WTC11 (cell line): ENCODE results near the gene SLC25A51. TPM values are rescaled to one million over a fixed set of nuclear protein-coding genes. Genes with fewer than 3 reads are reported as not detected.

Experiments used
- ATAC-seq: fragments of 200-7000 bp; cut with Tn5 transposase; 2 replicates; pipeline ENCODE4 v1.10.0; 2021; ENCODE audit warnings: mild to moderate bottlenecking, moderate library complexity
- CTCF ChIA-PET: fragments of 300-600 bp; sonication (Branson Sonifier 250); formaldehyde crosslinking; loops from one replicate; lab custom pipeline; 2021; ENCODE audit warnings: antibody characterized with exemption; lab: Charles Lee
- POLR2A ChIA-PET: fragments of 350-600 bp; sonication (Branson Sonifier 250); formaldehyde crosslinking; loops from one replicate; lab custom pipeline; 2021; ENCODE audit warnings: antibody characterized with exemption; lab: Charles Lee
- DNase-seq: peaks from one replicate; pipeline ENCODE4 v3.0.0; 2021; ENCODE audit warnings: low spot score
- H3K27ac Mint-ChIP-seq: 2 replicates; pipeline ENCODE4 v1.8.0; 2021; ENCODE audit warnings: mixed read lengths
- H3K27me3 Mint-ChIP-seq: 2 replicates; pipeline ENCODE4 v1.8.0; 2021; ENCODE audit warnings: low read depth, mild to moderate bottlenecking, moderate library complexity, mixed read lengths
- H3K36me3 Mint-ChIP-seq: 2 replicates; pipeline ENCODE4 v1.8.0; 2021; ENCODE audit warnings: mixed read lengths
- H3K4me1 Mint-ChIP-seq: 2 replicates; pipeline ENCODE4 v1.8.0; 2022; ENCODE audit warnings: mixed read lengths
- H3K4me3 Mint-ChIP-seq: 2 replicates; pipeline ENCODE4 v1.8.0; 2021; ENCODE audit warnings: mild to moderate bottlenecking, moderate library complexity, mixed read lengths
- H3K9me3 Mint-ChIP-seq: 2 replicates; pipeline ENCODE4 v1.8.0; 2021; ENCODE audit warnings: mixed read lengths
- ATF1 ChIP-seq: sonication (generic); formaldehyde crosslinking; IDR thresholded peaks from 2 replicates; pipeline ENCODE4 v1.8.1; 2023; ENCODE audit warnings: mild to moderate bottlenecking, moderate library complexity, missing genetic modification reagents
- EMX1 ChIP-seq: fragments of 250-450 bp; sonication (Bioruptor Pico); IDR thresholded peaks from 2 replicates; pipeline ENCODE4 v1.8.0; 2021; ENCODE audit warnings: mild to moderate bottlenecking
- ESRRA ChIP-seq: sonication (generic); formaldehyde crosslinking; IDR thresholded peaks from 2 replicates; pipeline ENCODE4 v1.8.1; 2022; ENCODE audit warnings: mild to moderate bottlenecking, missing genetic modification reagents, borderline replicate concordance
- FOXJ3 ChIP-seq: sonication (generic); formaldehyde crosslinking; IDR thresholded peaks from 2 replicates; pipeline ENCODE4 v1.9.0; 2021; ENCODE audit warnings: missing genetic modification reagents, mild to moderate bottlenecking, borderline replicate concordance
- JAZF1 ChIP-seq: fragments of 250-450 bp; sonication (Bioruptor Pico); IDR thresholded peaks from 2 replicates; pipeline ENCODE4 v1.9.0; 2021; ENCODE audit warnings: moderate library complexity, mild to moderate bottlenecking, inconsistent platforms
- KAT7 ChIP-seq: sonication (generic); formaldehyde crosslinking; IDR thresholded peaks from 2 replicates; pipeline ENCODE4 v1.8.1; 2023; ENCODE audit warnings: missing genetic modification reagents, mild to moderate bottlenecking, borderline replicate concordance
- SMAD4 ChIP-seq: sonication (generic); formaldehyde crosslinking; IDR thresholded peaks from 2 replicates; pipeline ENCODE4 v1.8.0; 2022; ENCODE audit warnings: mild to moderate bottlenecking, missing genetic modification reagents
- TCF7 ChIP-seq: sonication (generic); formaldehyde crosslinking; IDR thresholded peaks from 2 replicates; pipeline ENCODE4 v1.8.0; 2022; ENCODE audit warnings: mild to moderate bottlenecking, low read depth, missing genetic modification reagents, moderate library complexity
- ZNF138 ChIP-seq: sonication (generic); formaldehyde crosslinking; conservative IDR thresholded peaks from 2 replicates; pipeline ENCODE4 v1.8.1; 2022; ENCODE audit warnings: mild to moderate bottlenecking, moderate library complexity, missing genetic modification reagents
- ZNF423 ChIP-seq: fragments of 250-450 bp; sonication (Bioruptor Pico); IDR thresholded peaks from 2 replicates; pipeline ENCODE4 v2.1.2; 2022; ENCODE audit warnings: mild to moderate bottlenecking, moderate library complexity
- ZNF671 ChIP-seq: fragments of 250-450 bp; sonication (Bioruptor Pico); IDR thresholded peaks from 2 replicates; pipeline ENCODE4 v1.8.0; 2021; ENCODE audit warnings: mild to moderate bottlenecking
- total RNA-seq: library from RNA; stranded (reverse); gene quantifications from 3 replicates; pipeline ENCODE4 v1.2.3, GENCODE V29; 2021
- TF ChIP-seq, protein P1 (sequence below): sonication (generic); formaldehyde crosslinking; IDR thresholded peaks from 2 replicates; pipeline ENCODE4 v1.8.1; 2022; ENCODE audit warnings: low read depth, mild to moderate bottlenecking, moderate library complexity, missing genetic modification reagents, borderline replicate concordance
- TF ChIP-seq, protein P2 (sequence below): sonication (generic); formaldehyde crosslinking; IDR thresholded peaks from 2 replicates; pipeline ENCODE4 v1.8.0; 2022; ENCODE audit warnings: mild to moderate bottlenecking, missing genetic modification reagents
- TF ChIP-seq, protein P3 (sequence below): fragments of 250-450 bp; sonication (Bioruptor Pico); IDR thresholded peaks from 2 replicates; pipeline ENCODE4 v1.8.0; 2021; ENCODE audit warnings: mild to moderate bottlenecking
- TF ChIP-seq, protein P4 (sequence below): sonication (generic); formaldehyde crosslinking; IDR thresholded peaks from 2 replicates; pipeline ENCODE4 v1.8.0; 2022; ENCODE audit warnings: mild to moderate bottlenecking, missing genetic modification reagents
- TF ChIP-seq, protein P5 (sequence below): fragments of 250-450 bp; sonication (Bioruptor Pico); IDR thresholded peaks from 2 replicates; pipeline ENCODE4 v1.9.0; 2021; ENCODE audit warnings: mild to moderate bottlenecking
- TF ChIP-seq, protein P6 (sequence below): fragments of 250-450 bp; sonication (Bioruptor Pico); IDR thresholded peaks from 2 replicates; pipeline ENCODE4 v1.9.0; 2021; ENCODE audit warnings: mild to moderate bottlenecking
- TF ChIP-seq, protein P7 (sequence below): fragments of 200-600 bp; IDR thresholded peaks from 2 replicates; pipeline ENCODE4 v1.8.0; 2022; ENCODE audit warnings: antibody characterized with exemption

The SLC25A51 gene
- total RNA-seq, 1 experiment from 2014 or later, result 15.4 TPM

DNA sequence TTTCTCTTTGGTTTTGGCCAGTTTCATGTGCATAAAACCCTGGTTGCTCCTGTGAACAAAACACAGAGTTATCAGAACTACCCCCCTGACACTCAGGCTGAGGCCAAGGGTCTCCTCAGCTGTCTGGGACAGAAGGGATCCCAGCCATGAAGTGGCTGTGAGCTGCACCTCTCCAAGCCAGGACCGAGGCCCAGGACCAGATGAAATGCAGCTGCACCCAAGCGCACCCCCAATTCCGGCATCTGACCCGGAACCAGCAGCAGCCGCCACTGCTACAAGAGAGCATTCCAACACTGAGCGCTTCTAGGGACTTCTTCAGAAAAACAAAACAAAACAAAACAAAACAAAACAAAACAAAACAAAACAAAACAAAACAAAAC, 16.0 kb upstream of the SLC25A51 start:
- ATAC-seq (no peak), DNase-seq (no peak)
- Mint-ChIP-seq H3K36me3 (no peaks in the 10 kb centered on the region; the same call in 1 of the 2 replicates), H3K9me3 (no peaks in the 10 kb centered on the region), H3K4me3 (no peak overlapping the region), H3K4me1 (peaks cover 42% of the 10 kb centered on the region), H3K27me3 (no peaks in the 10 kb centered on the region; the same call in 1 of the 2 replicates), H3K27ac (peak overlapping the region; percentile 23; the same call in 1 of the 2 replicates)
- POLR2A ChIA-PET, result no interaction called here
- CTCF ChIA-PET, result no interaction called here
- TF ChIP-seq, protein P1, sequence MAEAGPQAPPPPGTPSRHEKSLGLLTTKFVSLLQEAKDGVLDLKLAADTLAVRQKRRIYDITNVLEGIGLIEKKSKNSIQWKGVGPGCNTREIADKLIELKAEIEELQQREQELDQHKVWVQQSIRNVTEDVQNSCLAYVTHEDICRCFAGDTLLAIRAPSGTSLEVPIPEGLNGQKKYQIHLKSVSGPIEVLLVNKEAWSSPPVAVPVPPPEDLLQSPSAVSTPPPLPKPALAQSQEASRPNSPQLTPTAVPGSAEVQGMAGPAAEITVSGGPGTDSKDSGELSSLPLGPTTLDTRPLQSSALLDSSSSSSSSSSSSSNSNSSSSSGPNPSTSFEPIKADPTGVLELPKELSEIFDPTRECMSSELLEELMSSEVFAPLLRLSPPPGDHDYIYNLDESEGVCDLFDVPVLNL (CRISPR knock-in tag), result no peak
- TF ChIP-seq, protein P2, sequence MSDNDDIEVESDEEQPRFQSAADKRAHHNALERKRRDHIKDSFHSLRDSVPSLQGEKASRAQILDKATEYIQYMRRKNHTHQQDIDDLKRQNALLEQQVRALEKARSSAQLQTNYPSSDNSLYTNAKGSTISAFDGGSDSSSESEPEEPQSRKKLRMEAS, result no peak
- TF ChIP-seq ZNF671 (CRISPR knock-in tag) (no peak), EMX1 (CRISPR knock-in tag) (no peak)
- TF ChIP-seq, all 79 proteins: peak for 0

DNA sequence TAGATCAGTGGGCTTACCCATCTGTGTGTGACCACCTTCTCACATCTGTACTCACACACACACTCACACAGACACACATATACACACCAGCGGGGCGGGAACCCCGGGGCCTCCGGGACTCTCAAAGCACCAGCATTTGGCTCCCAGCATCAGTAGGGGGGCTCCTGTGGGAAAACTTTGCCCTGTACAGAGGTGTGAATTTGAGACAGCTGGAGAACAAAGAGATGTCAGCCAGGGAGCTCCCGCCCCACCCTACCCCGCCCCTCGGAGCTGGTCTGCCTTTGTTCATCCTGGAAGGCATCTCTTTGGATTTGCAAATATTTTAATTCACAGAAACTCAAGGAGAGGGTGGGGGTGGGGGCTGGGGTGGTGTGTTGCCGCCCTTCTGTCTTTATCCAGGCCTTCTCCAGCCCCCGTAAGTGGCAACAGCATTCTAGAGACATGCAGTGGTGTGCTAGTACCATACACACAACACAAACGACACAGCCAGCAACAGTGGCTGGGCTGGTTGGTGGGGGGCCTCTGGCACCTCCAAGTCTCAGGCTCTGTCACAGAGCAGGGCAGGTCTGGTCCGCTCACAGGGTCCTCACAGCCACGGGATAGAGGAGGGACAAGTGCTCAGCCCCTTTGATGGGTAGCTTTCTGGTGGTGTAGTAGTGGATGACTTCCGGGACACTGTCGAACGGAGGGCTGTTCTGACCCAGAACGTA, 15.5 kb upstream of the SLC25A51 start:
- Mint-ChIP-seq H3K27me3 (no peaks in the 10 kb centered on the region; the same call in 1 of the 2 replicates), H3K4me1 (peaks cover 42% of the 10 kb centered on the region), H3K4me3 (no peak overlapping the region), H3K36me3 (no peaks in the 10 kb centered on the region; the same call in 1 of the 2 replicates), H3K9me3 (no peaks in the 10 kb centered on the region), H3K27ac (peak overlapping the region; percentile 23; the same call in 1 of the 2 replicates)
- ChIA-PET CTCF (interaction anchor here (0.6 kb wide), 1 partner anchor 344 kb away, joined by 4 read pairs; no protein-coding TSS in a partner anchor), POLR2A (no interaction called here)
- ATAC-seq (no peak), DNase-seq (no peak)
- TF ChIP-seq ATF1 (CRISPR knock-in tag) (no peak), SMAD4 (CRISPR knock-in tag) (no peak), TCF7 (CRISPR knock-in tag) (no peak), FOXJ3 (no peak), ZNF671 (CRISPR knock-in tag) (no peak), ZNF423 (CRISPR knock-in tag) (no peak), JAZF1 (no peak), KAT7 (CRISPR knock-in tag) (no peak), ZNF138 (CRISPR knock-in tag) (no peak), ESRRA (CRISPR knock-in tag) (no peak)
- TF ChIP-seq, protein P3, sequence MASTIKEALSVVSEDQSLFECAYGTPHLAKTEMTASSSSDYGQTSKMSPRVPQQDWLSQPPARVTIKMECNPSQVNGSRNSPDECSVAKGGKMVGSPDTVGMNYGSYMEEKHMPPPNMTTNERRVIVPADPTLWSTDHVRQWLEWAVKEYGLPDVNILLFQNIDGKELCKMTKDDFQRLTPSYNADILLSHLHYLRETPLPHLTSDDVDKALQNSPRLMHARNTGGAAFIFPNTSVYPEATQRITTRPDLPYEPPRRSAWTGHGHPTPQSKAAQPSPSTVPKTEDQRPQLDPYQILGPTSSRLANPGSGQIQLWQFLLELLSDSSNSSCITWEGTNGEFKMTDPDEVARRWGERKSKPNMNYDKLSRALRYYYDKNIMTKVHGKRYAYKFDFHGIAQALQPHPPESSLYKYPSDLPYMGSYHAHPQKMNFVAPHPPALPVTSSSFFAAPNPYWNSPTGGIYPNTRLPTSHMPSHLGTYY (CRISPR knock-in tag), result no peak
- TF ChIP-seq, protein P4, sequence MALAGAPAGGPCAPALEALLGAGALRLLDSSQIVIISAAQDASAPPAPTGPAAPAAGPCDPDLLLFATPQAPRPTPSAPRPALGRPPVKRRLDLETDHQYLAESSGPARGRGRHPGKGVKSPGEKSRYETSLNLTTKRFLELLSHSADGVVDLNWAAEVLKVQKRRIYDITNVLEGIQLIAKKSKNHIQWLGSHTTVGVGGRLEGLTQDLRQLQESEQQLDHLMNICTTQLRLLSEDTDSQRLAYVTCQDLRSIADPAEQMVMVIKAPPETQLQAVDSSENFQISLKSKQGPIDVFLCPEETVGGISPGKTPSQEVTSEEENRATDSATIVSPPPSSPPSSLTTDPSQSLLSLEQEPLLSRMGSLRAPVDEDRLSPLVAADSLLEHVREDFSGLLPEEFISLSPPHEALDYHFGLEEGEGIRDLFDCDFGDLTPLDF (CRISPR knock-in tag), result no peak
- TF ChIP-seq, protein P5, sequence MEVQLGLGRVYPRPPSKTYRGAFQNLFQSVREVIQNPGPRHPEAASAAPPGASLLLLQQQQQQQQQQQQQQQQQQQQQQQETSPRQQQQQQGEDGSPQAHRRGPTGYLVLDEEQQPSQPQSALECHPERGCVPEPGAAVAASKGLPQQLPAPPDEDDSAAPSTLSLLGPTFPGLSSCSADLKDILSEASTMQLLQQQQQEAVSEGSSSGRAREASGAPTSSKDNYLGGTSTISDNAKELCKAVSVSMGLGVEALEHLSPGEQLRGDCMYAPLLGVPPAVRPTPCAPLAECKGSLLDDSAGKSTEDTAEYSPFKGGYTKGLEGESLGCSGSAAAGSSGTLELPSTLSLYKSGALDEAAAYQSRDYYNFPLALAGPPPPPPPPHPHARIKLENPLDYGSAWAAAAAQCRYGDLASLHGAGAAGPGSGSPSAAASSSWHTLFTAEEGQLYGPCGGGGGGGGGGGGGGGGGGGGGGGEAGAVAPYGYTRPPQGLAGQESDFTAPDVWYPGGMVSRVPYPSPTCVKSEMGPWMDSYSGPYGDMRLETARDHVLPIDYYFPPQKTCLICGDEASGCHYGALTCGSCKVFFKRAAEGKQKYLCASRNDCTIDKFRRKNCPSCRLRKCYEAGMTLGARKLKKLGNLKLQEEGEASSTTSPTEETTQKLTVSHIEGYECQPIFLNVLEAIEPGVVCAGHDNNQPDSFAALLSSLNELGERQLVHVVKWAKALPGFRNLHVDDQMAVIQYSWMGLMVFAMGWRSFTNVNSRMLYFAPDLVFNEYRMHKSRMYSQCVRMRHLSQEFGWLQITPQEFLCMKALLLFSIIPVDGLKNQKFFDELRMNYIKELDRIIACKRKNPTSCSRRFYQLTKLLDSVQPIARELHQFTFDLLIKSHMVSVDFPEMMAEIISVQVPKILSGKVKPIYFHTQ, result no peak
- TF ChIP-seq, protein P6, sequence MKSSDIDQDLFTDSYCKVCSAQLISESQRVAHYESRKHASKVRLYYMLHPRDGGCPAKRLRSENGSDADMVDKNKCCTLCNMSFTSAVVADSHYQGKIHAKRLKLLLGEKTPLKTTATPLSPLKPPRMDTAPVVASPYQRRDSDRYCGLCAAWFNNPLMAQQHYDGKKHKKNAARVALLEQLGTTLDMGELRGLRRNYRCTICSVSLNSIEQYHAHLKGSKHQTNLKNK (CRISPR knock-in tag), result no peak
- TF ChIP-seq, protein P7, sequence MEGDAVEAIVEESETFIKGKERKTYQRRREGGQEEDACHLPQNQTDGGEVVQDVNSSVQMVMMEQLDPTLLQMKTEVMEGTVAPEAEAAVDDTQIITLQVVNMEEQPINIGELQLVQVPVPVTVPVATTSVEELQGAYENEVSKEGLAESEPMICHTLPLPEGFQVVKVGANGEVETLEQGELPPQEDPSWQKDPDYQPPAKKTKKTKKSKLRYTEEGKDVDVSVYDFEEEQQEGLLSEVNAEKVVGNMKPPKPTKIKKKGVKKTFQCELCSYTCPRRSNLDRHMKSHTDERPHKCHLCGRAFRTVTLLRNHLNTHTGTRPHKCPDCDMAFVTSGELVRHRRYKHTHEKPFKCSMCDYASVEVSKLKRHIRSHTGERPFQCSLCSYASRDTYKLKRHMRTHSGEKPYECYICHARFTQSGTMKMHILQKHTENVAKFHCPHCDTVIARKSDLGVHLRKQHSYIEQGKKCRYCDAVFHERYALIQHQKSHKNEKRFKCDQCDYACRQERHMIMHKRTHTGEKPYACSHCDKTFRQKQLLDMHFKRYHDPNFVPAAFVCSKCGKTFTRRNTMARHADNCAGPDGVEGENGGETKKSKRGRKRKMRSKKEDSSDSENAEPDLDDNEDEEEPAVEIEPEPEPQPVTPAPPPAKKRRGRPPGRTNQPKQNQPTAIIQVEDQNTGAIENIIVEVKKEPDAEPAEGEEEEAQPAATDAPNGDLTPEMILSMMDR, result no peak
